ENCODE data around the gene TRRAP.

GRCh38 chr7:98964596-98964995 lies 86.3 kb downstream of the TRRAP start:
- TF ChIP-seq CTCF (IDR thresholded peaks at IDR 0.05) (no peak), POLR2A (IDR thresholded peaks at IDR 0.05) (no peak), EP300 (IDR thresholded peaks at IDR 0.05) (no peak)

Measured in upper lobe of left lung (tissue), 4 donors.